H9 (cell line): ENCODE measurements around the gene ABLIM1. TPM values are rescaled to one million over a fixed set of nuclear protein-coding genes. Genes with fewer than 3 reads are reported as not detected.

ENCODE experiments used
- DNase-seq: peaks from one replicate; pipeline ENCODE4 v3.0.0-alpha.2; 2017
- H2AFZ ChIP-seq: one replicate; pipeline ENCODE4 v1.6.1; 2013; ENCODE audit warnings: mild to moderate bottlenecking, low read length, control low read depth, moderate library complexity
- H2AK5ac ChIP-seq: 2 replicates; pipeline ENCODE4 v1.6.1; 2013; ENCODE audit warnings: low read length, control low read depth, mixed read lengths; ENCODE audit not compliant: insufficient read length
- H2BK120ac ChIP-seq: one replicate; pipeline ENCODE4 v1.6.1; 2013; ENCODE audit warnings: low read depth, mild to moderate bottlenecking, low read length, control low read depth, inconsistent platforms; ENCODE audit not compliant: poor library complexity, severe bottlenecking
- H2BK12ac ChIP-seq: 2 replicates; pipeline ENCODE4 v1.6.1; 2013; ENCODE audit warnings: low read length, control low read depth, mixed read lengths, low read depth; ENCODE audit not compliant: insufficient read length
- H2BK15ac ChIP-seq: 2 replicates; pipeline ENCODE4 v1.6.1; 2013; ENCODE audit warnings: low read depth, low read length, control low read depth
- H2BK20ac ChIP-seq: one replicate; pipeline ENCODE4 v1.6.1; 2013; ENCODE audit warnings: low read depth, mild to moderate bottlenecking, low read length, control low read depth, inconsistent platforms; ENCODE audit not compliant: poor library complexity, severe bottlenecking
- H2BK5ac ChIP-seq: 2 replicates; pipeline ENCODE4 v1.6.1; 2013; ENCODE audit warnings: low read length, control low read depth, mixed read lengths; ENCODE audit not compliant: insufficient read length
- H3K14ac ChIP-seq: 2 replicates; pipeline ENCODE4 v1.6.1; 2013; ENCODE audit warnings: low read length, control low read depth; ENCODE audit not compliant: insufficient read depth
- H3K18ac ChIP-seq: 2 replicates; pipeline ENCODE4 v1.6.1; 2013; ENCODE audit warnings: low read depth, mild to moderate bottlenecking, mixed read lengths, low read length, control low read depth; ENCODE audit not compliant: insufficient read length
- H3K23ac ChIP-seq: 2 replicates; pipeline ENCODE4 v1.6.1; 2013; ENCODE audit warnings: low read length, control low read depth, mixed read lengths, low read depth; ENCODE audit not compliant: insufficient read length
- H3K23me2 ChIP-seq: 2 replicates; pipeline ENCODE4 v1.6.1; 2013; ENCODE audit warnings: low read depth, mild to moderate bottlenecking, mixed read lengths, low read length, control low read depth; ENCODE audit not compliant: insufficient read length, poor library complexity, severe bottlenecking
- H3K27ac ChIP-seq: 2 replicates; pipeline ENCODE4 v1.5.1; 2013; ENCODE audit warnings: low read length, control low read depth, mixed read lengths, low read depth; ENCODE audit not compliant: insufficient read length
- H3K27me3 ChIP-seq: 2 replicates; pipeline ENCODE4 v1.6.1; 2013; ENCODE audit warnings: low read length, control low read depth, inconsistent platforms; ENCODE audit not compliant: insufficient read depth
- H3K4ac ChIP-seq: 2 replicates; pipeline ENCODE4 v1.6.1; 2013; ENCODE audit warnings: low read depth, mild to moderate bottlenecking, control low read depth, inconsistent platforms, low read length, moderate library complexity
- H3K4me1 ChIP-seq: 2 replicates; pipeline ENCODE4 v1.6.1; 2013; ENCODE audit warnings: low read length, control low read depth, inconsistent platforms; ENCODE audit not compliant: insufficient read depth
- H3K4me2 ChIP-seq: 2 replicates; pipeline ENCODE4 v1.6.1; 2013; ENCODE audit warnings: low read length, control low read depth, mixed read lengths; ENCODE audit not compliant: insufficient read length, insufficient read depth
- H3K56ac ChIP-seq: 2 replicates; pipeline ENCODE4 v1.6.1; 2013; ENCODE audit warnings: low read depth, mild to moderate bottlenecking, mixed read lengths, low read length, control low read depth; ENCODE audit not compliant: insufficient read length
- H3K79me1 ChIP-seq: 2 replicates; pipeline ENCODE4 v1.6.1; 2013; ENCODE audit warnings: low read depth, mild to moderate bottlenecking, moderate library complexity, low read length, control low read depth, inconsistent platforms; ENCODE audit not compliant: insufficient read depth, poor library complexity, severe bottlenecking
- H3K79me2 ChIP-seq: 2 replicates; pipeline ENCODE4 v1.6.1; 2013; ENCODE audit warnings: low read length, control low read depth, inconsistent platforms; ENCODE audit not compliant: insufficient read depth
- H3K9ac ChIP-seq: 2 replicates; pipeline ENCODE4 v1.6.1; 2013; ENCODE audit warnings: low read length, control low read depth, mixed read lengths; ENCODE audit not compliant: insufficient read length; ENCODE audit errors: extremely low read depth
- H3K9me3 ChIP-seq: one replicate; pipeline ENCODE4 v1.6.1; 2013; ENCODE audit warnings: low read depth, low read length, inconsistent platforms; ENCODE audit not compliant: control insufficient read depth
- H3T11ph ChIP-seq: one replicate; pipeline ENCODE4 v1.6.1; 2013; ENCODE audit warnings: mild to moderate bottlenecking, low read length, control low read depth, inconsistent platforms
- H4K20me1 ChIP-seq: one replicate; pipeline ENCODE4 v1.6.1; 2013; ENCODE audit not compliant: control insufficient read depth, insufficient read length, insufficient read depth
- H4K5ac ChIP-seq: 2 replicates; pipeline ENCODE4 v1.6.1; 2013; ENCODE audit warnings: low read depth, mild to moderate bottlenecking, mixed read lengths, low read length, control low read depth; ENCODE audit not compliant: insufficient read length
- H4K8ac ChIP-seq: replicated peaks from 2 replicates; pipeline ENCODE4 v1.6.1; 2013; ENCODE audit warnings: low read length, control low read depth, mixed read lengths, low read depth; ENCODE audit not compliant: insufficient read length
- H4K91ac ChIP-seq: 2 replicates; pipeline ENCODE4 v1.6.1; 2013; ENCODE audit warnings: low read depth, mild to moderate bottlenecking, moderate library complexity, mixed read lengths, low read length, control low read depth; ENCODE audit not compliant: insufficient read length
- H3K27ac Mint-ChIP-seq, 3 experiments: 2 replicates in 2 of 3; 3 replicates in 1 of 3; pipeline ENCODE4 v1.8.0; 2020 to 2021; ENCODE audit warnings: mixed read lengths in 3 of 3, mild to moderate bottlenecking in 1 of 3, moderate library complexity in 1 of 3
- H3K27me3 Mint-ChIP-seq: 2 replicates; pipeline ENCODE4 v1.8.0; 2021; ENCODE audit warnings: low read depth, mild to moderate bottlenecking, moderate library complexity, mixed read lengths
- H3K36me3 Mint-ChIP-seq, 3 experiments: 2 replicates in 2 of 3; 3 replicates in 1 of 3; pipeline ENCODE4 v1.8.0; 2020 to 2021; ENCODE audit warnings: low read depth in 3 of 3, mixed read lengths in 3 of 3; ENCODE audit not compliant: insufficient read depth in 1 of 3
- H3K4me1 Mint-ChIP-seq, 2 experiments: 2 replicates each; pipeline ENCODE4 v1.8.0; 2020; ENCODE audit warnings: mixed read lengths in 2 of 2
- H3K4me3 Mint-ChIP-seq, 2 experiments: 2 replicates in 1 of 2; 3 replicates in 1 of 2; pipeline ENCODE4 v1.8.0; 2020 to 2021; ENCODE audit warnings: mild to moderate bottlenecking in 2 of 2, mixed read lengths in 2 of 2, moderate library complexity in 1 of 2
- H3K9me3 Mint-ChIP-seq, 2 experiments: 2 replicates in 1 of 2; 3 replicates in 1 of 2; pipeline ENCODE4 v1.8.0; 2020; ENCODE audit warnings: mild to moderate bottlenecking in 2 of 2, mixed read lengths in 2 of 2, moderate library complexity in 1 of 2
- CTCF ChIP-seq: fragments of 200-600 bp; sonication (generic); conservative IDR thresholded peaks from 3 replicates; pipeline ENCODE4 v1.8.0; 2021; ENCODE audit warnings: antibody characterized with exemption, mild to moderate bottlenecking
- WGBS: extraction: QIAGEN DNeasy Blood & Tissue Kit; methylation state at CpG from one replicate; pipeline ENCODE4 v1.1.7; 2013; ENCODE audit warnings: missing lambda C conversion rate, low lambda C conversion rate, mixed read lengths; ENCODE audit not compliant: insufficient read length; ENCODE audit errors: extremely low coverage; 5-methylcytosine and 5-hydroxymethylcytosine counted together
- total RNA-seq: library from RNA; stranded (reverse); gene quantifications from 2 replicates; pipeline ENCODE4 v1.2.1, GENCODE V29; 2021

Gene ABLIM1
- total RNA-seq, 1 experiment from 2014 or later: 32.1 TPM

GRCh38 chr10:114584419-114584818, 73.7 kb downstream of the ABLIM1 start:
- DNase-seq: no peak
- H3K27me3 Mint-ChIP-seq: no peaks in the 10 kb centered on the region

More at GRCh38 chr10:114584419-114584818, 73.7 kb downstream of the ABLIM1 start:
- H3K23me2 ChIP-seq: no peaks in the 10 kb centered on the region
- no peak overlapping the region for H3K4me2 ChIP-seq
- H2AK5ac ChIP-seq: no peak overlapping the region
- H3K23ac ChIP-seq: no peak overlapping the region
- no peak overlapping the region for H3K4ac ChIP-seq
- no peaks in the 10 kb centered on the region; the same call in 1 of the 2 replicates for H3K4me1 ChIP-seq
- no peaks in the 10 kb centered on the region for H3K9me3 ChIP-seq
- WGBS: no CpG with 5 or more reads among the region's 2 CpGs
- no peak overlapping the region for H2BK5ac ChIP-seq
- no peak overlapping the region for H4K5ac ChIP-seq
- no peaks in the 10 kb centered on the region for H3K79me1 ChIP-seq
- Mint-ChIP-seq H3K4me1 (peaks cover 2 to 3% of the 10 kb centered on the region in 2 experiments; a peak in 3 of 4 replicates), H3K4me3 (no peak overlapping the region), H3K9me3 (no peaks in the 10 kb centered on the region), H3K27ac (no peak overlapping the region), H3K36me3 (no peaks in the 10 kb centered on the region)
- no peak overlapping the region for H3K14ac ChIP-seq
- no peak overlapping the region for H3K56ac ChIP-seq
- no peak overlapping the region for H3K27ac ChIP-seq
- no peak for TF ChIP-seq CTCF
- no peak overlapping the region for H3T11ph ChIP-seq
- H2BK15ac ChIP-seq: no peak overlapping the region
- no peak overlapping the region for H2AFZ ChIP-seq
- no peak overlapping the region for H4K8ac ChIP-seq
- no peak overlapping the region for H2BK120ac ChIP-seq
- no peak overlapping the region for H2BK20ac ChIP-seq
- H3K18ac ChIP-seq: no peak overlapping the region
- no peak overlapping the region for H4K91ac ChIP-seq
- H3K79me2 ChIP-seq: no peaks in the 10 kb centered on the region
- H3K9ac ChIP-seq: no peak overlapping the region
- no peaks in the 10 kb centered on the region for H3K27me3 ChIP-seq
- H2BK12ac ChIP-seq: no peak overlapping the region
- no peaks in the 10 kb centered on the region for H4K20me1 ChIP-seq
